NCI-H2029 treated with DMSO at 0.1 percent for 48 hours (cell line): Measurements from ENCODE around the gene PPP1R7.

Experiments
- DNase-seq: peaks from one replicate; lab custom pipeline; 2025; lab: John Stamatoyannopoulos, UW

Gene PPP1R7

GRCh38 chr2:241121008-241121407 is 29.3 kb upstream of the PPP1R7 start:
- DNase-seq, result no peak

- no peak for DNase-seq
Measured at GRCh38 chr2:241122376-241123002, 27.8 kb upstream of the PPP1R7 start.

GRCh38 chr2:241123816-241124536 is 26.3 kb upstream of the PPP1R7 start:
- no peak for DNase-seq

- no peak for DNase-seq
Measured at GRCh38 chr2:241125626-241126025, 24.6 kb upstream of the PPP1R7 start.

GRCh38 chr2:241126201-241126611 is 24.1 kb upstream of the PPP1R7 start:
- no peak for DNase-seq

GRCh38 chr2:241126771-241127202 is 23.5 kb upstream of the PPP1R7 start:
- DNase-seq, result no peak

GRCh38 chr2:241128266-241128665 is 22.0 kb upstream of the PPP1R7 start:
- DNase-seq, result no peak

GRCh38 chr2:241129086-241129871 is 21.0 kb upstream of the PPP1R7 start:
- DNase-seq, result no peak

GRCh38 chr2:241130316-241130715 is 20.0 kb upstream of the PPP1R7 start:
- DNase-seq, result no peak

- DNase-seq, result no peak
Measured at GRCh38 chr2:241131531-241131930, 18.7 kb upstream of the PPP1R7 start.

GRCh38 chr2:241132538-241133435 is 17.5 kb upstream of the PPP1R7 start:
- no peak for DNase-seq

- DNase-seq, result no peak
Measured at GRCh38 chr2:241133436-241133820, 16.8 kb upstream of the PPP1R7 start.

- no peak for DNase-seq
Measured at GRCh38 chr2:241134711-241135110, 15.6 kb upstream of the PPP1R7 start.

- no peak for DNase-seq
Measured at GRCh38 chr2:241135737-241136136, 14.5 kb upstream of the PPP1R7 start.

GRCh38 chr2:241136191-241136590 is 14.1 kb upstream of the PPP1R7 start:
- no peak for DNase-seq

- DNase-seq, result no peak
Measured at GRCh38 chr2:241136661-241137260, 13.5 kb upstream of the PPP1R7 start.

GRCh38 chr2:241137276-241138190 is 12.7 kb upstream of the PPP1R7 start:
- no peak for DNase-seq

GRCh38 chr2:241138471-241138870 is 11.8 kb upstream of the PPP1R7 start:
- DNase-seq, result no peak

- no peak for DNase-seq
Measured at GRCh38 chr2:241139531-241140444, 10.5 kb upstream of the PPP1R7 start.
